Hematopoietic multipotent progenitor cell treated with erythropoietin and hydrocortisone succinate and interleukin-3 and kit ligand, for 17 days (in vitro differentiated cells): ENCODE measurements around the gene SYMPK.
"Not testable (repeated sequence)": the region's sequence is repeated elsewhere in the genome, so short reads cannot be mapped to it uniquely, and the experiment has no call there.

Experiments used
- DNase-seq: peaks from one replicate; pipeline ENCODE4 v3.0.0-alpha.2; 2015; ENCODE audit warnings: low spot score

The SYMPK gene

DNA sequence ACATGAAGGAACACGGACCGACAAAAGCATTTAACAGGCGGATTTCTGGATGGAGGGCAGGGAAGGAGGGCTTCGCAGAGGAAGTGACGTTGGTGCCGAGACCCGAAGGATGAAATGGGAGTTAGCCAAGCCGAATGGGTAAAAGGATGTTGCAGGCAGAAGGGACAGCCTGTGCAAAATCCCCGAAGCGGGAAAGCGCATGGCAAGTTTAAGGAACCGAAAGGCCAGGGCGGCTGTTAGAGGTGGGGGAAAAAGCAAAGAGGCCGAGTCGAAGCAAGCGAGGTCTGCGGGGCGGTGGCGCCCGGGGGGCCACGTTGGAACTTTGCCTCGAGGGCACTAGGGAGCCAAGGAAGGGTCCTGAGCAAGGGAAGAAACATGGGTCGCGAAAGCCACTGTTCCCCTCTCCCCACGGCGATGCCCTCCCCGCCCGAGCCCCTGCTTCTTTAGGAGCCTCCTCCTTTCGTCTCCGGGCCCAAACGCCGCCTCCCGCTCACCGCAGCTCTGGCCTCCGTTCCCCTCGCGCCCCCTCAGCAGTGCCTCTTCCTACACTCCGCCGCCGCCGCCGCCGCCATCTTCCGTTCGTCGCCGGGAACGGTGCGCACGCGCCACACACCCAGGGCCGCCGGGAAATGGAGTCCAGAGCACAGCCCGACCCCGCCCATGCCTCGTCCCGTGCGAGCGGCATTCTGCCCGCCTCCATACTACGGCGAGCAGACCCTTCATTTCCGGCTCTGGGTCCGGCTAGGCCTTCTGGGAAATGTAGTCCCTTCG lies at the start of gene SYMPK:
Gene SYMPK, minus strand, starts transcription at position 584 of the 771 bp plus-strand sequence. CDS start 8,652 bp downstream, outside the sequence.
- DNase-seq, result peak; percentile 98

GRCh38 chr19:45911291-45911690 lies 48.3 kb upstream of the SYMPK start:
- DNase-seq, result no peak

DNA sequence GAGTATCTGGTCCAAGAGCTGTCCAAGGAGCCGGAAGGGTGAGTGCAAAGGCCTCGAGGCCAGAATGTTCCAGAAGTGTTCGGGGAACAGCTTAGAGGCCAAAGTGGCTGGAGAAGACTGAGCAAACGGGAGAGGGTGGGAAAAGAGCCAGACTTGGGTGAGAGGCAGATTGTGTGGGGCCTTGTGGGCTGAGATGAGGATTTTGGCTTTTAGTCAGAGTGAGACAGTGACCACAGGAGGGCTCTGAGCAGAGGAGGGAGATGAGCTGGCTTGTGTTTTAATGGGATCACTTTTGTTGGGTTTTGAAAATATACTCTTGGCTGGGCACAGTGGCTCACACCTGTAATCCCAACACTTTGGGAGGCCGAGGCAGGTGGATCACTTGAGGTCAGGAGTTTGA lies 46.0 kb upstream of the SYMPK start:
- DNase-seq, result no peak

DNA sequence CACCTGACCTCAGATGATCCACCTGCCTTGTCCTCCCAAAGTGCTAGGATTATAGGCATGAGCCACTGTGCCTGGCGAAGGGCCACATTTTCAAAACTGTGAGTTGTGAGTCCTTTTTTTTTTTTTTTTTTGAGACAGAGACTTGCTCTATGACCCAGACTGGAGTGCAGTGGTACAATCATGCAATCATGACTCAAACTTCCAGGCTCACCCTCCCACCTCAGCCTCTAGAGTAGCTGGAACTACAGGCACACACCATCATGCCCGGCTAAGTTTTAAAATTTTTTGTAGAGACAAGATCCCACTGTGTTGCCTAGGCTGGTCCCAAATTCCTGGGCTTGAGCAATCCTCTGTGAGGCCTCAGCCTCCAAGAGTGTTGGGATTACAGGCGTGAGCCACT lies 43.3 kb upstream of the SYMPK start:
- no peak for DNase-seq

- DNase-seq, result no peak
These were observed 42.1 kb upstream of the SYMPK start for GRCh38 chr19:45905011-45905410.

- DNase-seq, result peak; percentile 98
These were observed 40.0 kb upstream of the SYMPK start for GRCh38 chr19:45902651-45903625.

- no peak for DNase-seq
These were observed 39.1 kb upstream of the SYMPK start, which contains the start of gene MYPOP for GRCh38 chr19:45901912-45902650. Gene MYPOP, minus strand, starts transcription at chr19:45902613. Its CDS starts 840 bp downstream, at chr19:45901773.

- no peak for DNase-seq
These were observed 38.5 kb upstream of the SYMPK start for GRCh38 chr19:45901432-45901911.

- no peak for DNase-seq
These were observed 37.9 kb upstream of the SYMPK start for GRCh38 chr19:45900738-45901431.

- no peak for DNase-seq
These were observed 37.1 kb upstream of the SYMPK start for GRCh38 chr19:45899919-45900589.

DNA sequence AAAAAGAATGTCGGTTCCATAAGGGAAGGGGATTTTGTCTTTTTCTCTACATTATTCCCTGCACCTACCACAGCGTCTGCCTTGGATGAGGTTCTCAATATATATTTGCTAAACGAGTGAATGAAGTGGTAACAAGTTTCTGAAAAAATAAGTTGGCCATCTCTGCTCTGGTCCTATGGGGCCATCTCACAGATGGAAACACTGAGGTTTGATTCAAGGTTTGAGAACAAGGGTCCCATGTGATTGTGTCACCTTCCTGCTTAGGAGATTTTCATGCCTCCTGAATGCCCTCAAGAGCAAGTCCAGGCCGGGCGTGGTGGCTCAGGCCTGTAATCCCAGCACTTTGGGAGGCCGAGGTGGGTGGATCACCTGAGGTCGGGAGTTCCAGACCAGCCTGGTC lies 36.3 kb upstream of the SYMPK start:
- DNase-seq, result no peak

GRCh38 chr19:45897261-45897812 lies 34.4 kb upstream of the SYMPK start:
- DNase-seq, result no peak

- not testable (repeated sequence) for DNase-seq
These were observed 33.1 kb upstream of the SYMPK start for GRCh38 chr19:45895983-45896599.

DNA sequence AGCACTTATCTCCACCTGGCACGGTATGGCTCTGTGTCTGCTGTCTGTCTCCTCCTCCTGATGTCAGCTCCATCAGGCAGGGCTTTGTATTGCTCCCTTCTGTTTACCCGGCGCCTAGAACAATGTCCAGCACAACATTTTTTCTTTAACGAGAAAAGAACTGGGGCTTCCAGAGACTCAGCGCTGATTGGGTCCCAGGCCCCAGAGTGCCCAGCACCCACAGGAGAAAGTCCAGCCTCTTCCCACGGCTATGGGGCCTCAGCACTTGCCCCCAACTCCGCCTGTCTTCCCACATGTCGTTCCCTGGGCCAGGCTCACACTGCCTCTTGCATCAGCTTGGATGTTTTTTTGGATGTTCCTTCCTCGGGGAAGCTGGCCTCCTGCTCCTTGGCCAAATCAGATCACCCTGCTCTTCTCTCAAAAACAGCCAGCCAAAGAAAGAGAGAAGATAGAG lies 32.6 kb upstream of the SYMPK start:
- DNase-seq, result no peak

GRCh38 chr19:45890877-45891276 lies 27.9 kb upstream of the SYMPK start:
- no peak for DNase-seq

DNA sequence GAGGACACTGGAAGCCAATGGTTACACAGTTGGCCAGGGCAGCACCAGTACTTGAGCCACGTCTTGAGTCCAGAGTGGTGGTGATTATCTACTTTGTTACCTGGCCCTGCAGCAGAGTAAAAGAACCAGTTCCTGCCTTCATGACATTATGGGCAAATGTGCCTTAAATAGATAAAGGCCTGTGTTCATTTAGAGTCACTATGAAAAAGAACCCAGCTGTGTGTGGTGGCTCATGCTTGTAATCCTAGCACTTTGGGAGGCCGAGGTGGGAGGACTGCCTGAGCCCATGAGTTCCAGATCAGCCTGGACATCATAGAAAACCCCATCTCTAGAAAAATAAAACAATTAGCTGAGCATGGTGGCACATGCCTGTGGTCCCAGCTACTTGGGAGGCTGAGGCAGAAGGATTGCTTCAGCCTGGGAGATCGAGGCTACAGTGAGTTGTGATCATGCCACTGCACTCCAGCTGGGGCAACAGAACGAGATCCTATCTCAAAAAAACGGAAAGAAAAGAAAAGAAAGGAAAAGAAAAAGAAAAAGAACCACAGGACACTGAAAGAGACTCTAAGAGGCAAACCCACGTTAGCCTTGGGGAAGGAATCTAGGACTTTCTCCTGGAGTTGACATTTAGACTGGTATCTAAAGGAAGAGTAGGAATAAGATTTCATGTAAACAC lies 26.4 kb upstream of the SYMPK start:
- no peak for DNase-seq

DNA sequence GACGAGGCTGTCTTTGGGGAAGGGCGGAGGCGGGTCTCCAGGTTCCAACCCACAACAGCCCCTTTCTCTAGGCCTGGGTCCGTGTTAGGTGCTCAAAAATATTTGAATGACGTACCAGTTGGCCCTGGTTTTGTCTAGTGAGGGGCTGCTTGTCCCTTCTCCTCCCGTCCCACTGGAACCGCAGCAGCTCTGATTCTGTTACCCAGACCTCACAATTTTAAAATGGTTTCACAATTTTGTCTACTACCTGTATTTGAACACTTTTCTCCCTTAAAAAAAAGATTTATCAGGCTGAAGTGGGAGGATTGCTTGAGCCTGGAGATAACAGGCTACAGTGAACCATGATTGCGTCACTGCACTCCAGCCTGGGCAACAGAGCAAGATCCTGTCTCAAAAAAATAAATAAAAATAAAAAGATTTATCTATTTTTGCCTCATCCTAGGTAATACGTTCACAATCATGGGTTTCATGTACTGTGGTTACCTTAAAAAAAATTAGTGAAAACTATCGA lies 24.3 kb upstream of the SYMPK start:
- no peak for DNase-seq

GRCh38 chr19:45886427-45887199 lies 23.7 kb upstream of the SYMPK start:
- peak; percentile 95 for DNase-seq
